BLaER1 (cell line): ENCODE results near the gene ODAD4.

Experiments
- H3K27ac ChIP-seq: shearing (Covaris generic); formaldehyde crosslinking; 2 replicates; pipeline ENCODE4 v1.8.1; 2022
- H3K27me3 ChIP-seq: shearing (Covaris generic); formaldehyde crosslinking; 2 replicates; pipeline ENCODE4 v1.8.1; 2022
- H3K36me3 ChIP-seq: shearing (Covaris generic); formaldehyde crosslinking; 2 replicates; pipeline ENCODE4 v1.8.1; 2022
- H3K4me1 ChIP-seq: shearing (Covaris generic); formaldehyde crosslinking; 2 replicates; pipeline ENCODE4 v1.8.1; 2022
- H3K4me2 ChIP-seq: shearing (Covaris generic); formaldehyde crosslinking; 2 replicates; pipeline ENCODE4 v1.8.1; 2022
- H3K4me3 ChIP-seq: shearing (Covaris generic); formaldehyde crosslinking; 2 replicates; pipeline ENCODE4 v1.8.1; 2022
- H3K9ac ChIP-seq: shearing (Covaris generic); formaldehyde crosslinking; 2 replicates; pipeline ENCODE4 v1.8.1; 2022
- H3K9me3 ChIP-seq: shearing (Covaris generic); formaldehyde crosslinking; 2 replicates; pipeline ENCODE4 v1.8.1; 2022
- H4K20me1 ChIP-seq: shearing (Covaris generic); formaldehyde crosslinking; 2 replicates; pipeline ENCODE4 v1.8.1; 2022
- Cebpa-rat ChIP-seq: shearing (Covaris generic); IDR thresholded peaks from 2 replicates; pipeline ENCODE4 v1.8.1; 2022

Gene ODAD4

DNA sequence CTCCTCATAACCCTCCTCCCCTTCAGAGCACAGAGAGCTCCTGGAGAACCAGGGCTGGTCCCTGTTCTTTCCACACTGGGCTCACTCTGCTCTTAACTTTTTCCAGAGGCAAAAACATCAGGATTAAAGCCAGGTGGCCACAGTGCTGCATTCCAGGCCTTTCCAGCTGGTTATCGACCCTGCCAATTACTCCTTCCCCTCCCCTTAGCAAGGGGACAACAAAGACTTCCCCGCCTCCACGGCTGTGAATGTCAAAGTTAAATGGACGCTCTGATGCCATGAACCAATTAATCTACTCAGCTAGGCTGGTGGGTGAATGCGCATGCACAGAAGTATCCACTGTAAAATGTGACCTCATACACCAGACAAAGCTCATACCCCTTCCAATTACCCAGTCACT, 34.8 kb upstream of the ODAD4 start:
- Histone ChIP-seq H4K20me1 (peaks cover 46% of the 10 kb centered on the region), H3K9me3 (no peaks in the 10 kb centered on the region), H3K4me3 (no peak overlapping the region), H3K36me3 (peaks cover 100% of the 10 kb centered on the region), H3K27ac (no peak overlapping the region), H3K4me2 (no peak overlapping the region), H3K27me3 (no peaks in the 10 kb centered on the region), H3K9ac (no peak overlapping the region), H3K4me1 (no peaks in the 10 kb centered on the region)
- TF ChIP-seq Cebpa-rat, result no peak

DNA sequence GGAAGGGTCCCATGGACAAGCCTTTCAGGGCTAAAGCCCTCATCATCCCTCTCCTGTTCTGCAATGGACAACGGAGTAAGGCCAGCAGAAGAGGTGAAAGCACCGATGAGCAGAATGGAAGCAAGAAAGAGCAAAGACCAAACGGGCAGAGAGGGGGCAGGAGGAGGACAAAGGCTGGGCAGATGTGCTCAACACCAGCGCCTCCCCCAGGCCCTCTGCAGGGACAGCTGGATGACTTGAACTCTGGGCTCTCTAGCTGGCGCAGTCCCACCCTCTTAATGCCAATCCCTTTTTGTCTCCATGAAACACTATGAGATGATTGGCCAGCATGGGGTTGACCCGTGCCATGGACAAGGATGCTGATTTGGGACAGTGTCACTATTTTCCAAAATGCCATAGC, 33.7 kb upstream of the ODAD4 start:
- H3K9me3 ChIP-seq, result no peaks in the 10 kb centered on the region
- no peak overlapping the region for H3K4me3 ChIP-seq
- peaks cover 100% of the 10 kb centered on the region for H3K36me3 ChIP-seq
- no peaks in the 10 kb centered on the region for H3K27me3 ChIP-seq
- no peak overlapping the region for H3K4me2 ChIP-seq
- TF ChIP-seq Cebpa-rat, result no peak
- H4K20me1 ChIP-seq, result peaks cover 46% of the 10 kb centered on the region
- no peaks in the 10 kb centered on the region for H3K4me1 ChIP-seq
- no peak overlapping the region for H3K27ac ChIP-seq
- H3K9ac ChIP-seq, result no peak overlapping the region

DNA sequence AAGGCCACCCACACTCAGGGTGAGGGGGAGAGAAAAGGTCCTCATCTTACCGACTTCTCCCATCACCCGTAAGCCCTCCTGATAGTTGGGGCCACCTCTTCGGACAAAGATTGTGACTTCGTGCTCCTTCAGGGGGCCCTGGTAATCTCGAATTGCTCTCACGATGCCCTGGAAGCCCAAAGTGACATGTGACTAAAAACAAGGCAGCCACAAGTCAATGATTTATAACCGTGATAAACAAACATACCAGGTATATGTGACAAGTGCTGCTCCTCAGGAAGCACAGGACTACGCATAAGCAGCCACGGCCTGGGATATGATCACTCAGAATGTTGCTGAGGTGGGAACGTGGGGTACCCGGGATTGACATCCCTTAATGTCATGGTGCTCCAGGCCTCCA, 28.8 kb upstream of the ODAD4 start:
- Histone ChIP-seq H3K9me3 (no peaks in the 10 kb centered on the region), H3K4me2 (no peak overlapping the region), H3K4me3 (no peak overlapping the region), H3K27ac (no peak overlapping the region), H3K36me3 (peaks cover 98% of the 10 kb centered on the region), H4K20me1 (peaks cover 36% of the 10 kb centered on the region), H3K9ac (no peak overlapping the region), H3K27me3 (no peaks in the 10 kb centered on the region), H3K4me1 (no peaks in the 10 kb centered on the region)
- no peak for TF ChIP-seq Cebpa-rat

DNA sequence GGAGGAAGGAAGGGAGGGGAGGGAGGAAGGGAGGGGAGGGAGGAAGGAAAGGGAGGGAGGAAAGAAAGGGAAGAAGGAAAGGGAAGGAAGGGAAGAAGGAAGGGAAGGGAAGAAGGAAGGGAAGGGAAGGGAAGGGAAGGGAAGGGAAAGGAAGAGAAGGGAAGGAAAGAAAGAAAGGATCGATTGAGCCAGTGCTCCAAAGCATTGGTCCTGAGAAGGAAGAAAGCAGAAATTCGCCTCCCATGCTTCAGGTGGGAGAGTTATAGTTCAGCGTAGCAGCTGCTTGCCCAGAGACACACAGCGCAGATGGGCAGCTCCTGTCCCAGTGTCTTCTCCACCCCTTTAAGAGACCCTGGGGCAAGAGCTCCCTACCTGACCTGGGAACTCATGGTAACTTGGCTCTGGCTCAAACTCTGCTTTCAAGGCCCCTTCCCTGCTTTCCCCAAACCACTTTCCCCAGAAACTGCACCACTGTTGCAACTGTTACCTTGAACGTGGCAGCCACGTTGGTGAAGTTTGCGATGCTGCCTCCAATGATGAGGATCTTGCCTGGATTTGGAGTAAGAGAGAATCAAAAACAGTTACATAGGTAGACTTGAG, 26.1 kb upstream of the ODAD4 start:
- H3K36me3 ChIP-seq, result peaks cover 98% of the 10 kb centered on the region
- H4K20me1 ChIP-seq, result peaks cover 54% of the 10 kb centered on the region
- H3K27ac ChIP-seq, result no peak overlapping the region

DNA sequence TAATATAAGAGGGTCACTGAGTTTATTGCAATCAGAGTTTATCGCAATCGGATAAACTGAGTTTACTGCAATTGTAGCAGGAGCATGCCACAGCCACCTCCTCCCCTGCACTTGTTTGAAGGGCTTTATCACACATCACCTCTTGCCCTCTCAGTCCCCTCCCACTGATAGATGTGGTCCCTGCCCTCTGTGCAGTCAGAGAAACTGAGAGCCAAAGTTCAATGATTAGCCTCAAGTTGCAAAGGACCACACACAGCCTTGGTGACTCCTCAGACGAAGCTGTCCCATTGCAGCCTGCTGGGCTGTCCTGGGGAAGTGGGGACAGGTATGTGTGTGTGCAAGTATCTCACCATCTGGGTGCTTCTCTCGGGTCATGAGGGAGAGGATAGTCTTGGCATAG, 25.2 kb upstream of the ODAD4 start:
- H3K36me3 ChIP-seq, result peaks cover 98% of the 10 kb centered on the region
- H3K27ac ChIP-seq, result no peak overlapping the region
- no peak overlapping the region for H3K4me2 ChIP-seq
- no peaks in the 10 kb centered on the region for H3K9me3 ChIP-seq
- H3K27me3 ChIP-seq, result no peaks in the 10 kb centered on the region
- no peak overlapping the region for H3K9ac ChIP-seq
- H3K4me3 ChIP-seq, result no peak overlapping the region
- no peak for TF ChIP-seq Cebpa-rat
- H3K4me1 ChIP-seq, result no peaks in the 10 kb centered on the region
- H4K20me1 ChIP-seq, result peaks cover 62% of the 10 kb centered on the region

More for the DNA sequence above, 26.1 kb upstream of the ODAD4 start:
- Histone ChIP-seq H3K9me3 (no peaks in the 10 kb centered on the region), H3K4me1 (no peaks in the 10 kb centered on the region), H3K9ac (no peak overlapping the region), H3K4me3 (no peak overlapping the region), H3K27me3 (no peaks in the 10 kb centered on the region), H3K4me2 (no peak overlapping the region)
- TF ChIP-seq Cebpa-rat, result no peak

DNA sequence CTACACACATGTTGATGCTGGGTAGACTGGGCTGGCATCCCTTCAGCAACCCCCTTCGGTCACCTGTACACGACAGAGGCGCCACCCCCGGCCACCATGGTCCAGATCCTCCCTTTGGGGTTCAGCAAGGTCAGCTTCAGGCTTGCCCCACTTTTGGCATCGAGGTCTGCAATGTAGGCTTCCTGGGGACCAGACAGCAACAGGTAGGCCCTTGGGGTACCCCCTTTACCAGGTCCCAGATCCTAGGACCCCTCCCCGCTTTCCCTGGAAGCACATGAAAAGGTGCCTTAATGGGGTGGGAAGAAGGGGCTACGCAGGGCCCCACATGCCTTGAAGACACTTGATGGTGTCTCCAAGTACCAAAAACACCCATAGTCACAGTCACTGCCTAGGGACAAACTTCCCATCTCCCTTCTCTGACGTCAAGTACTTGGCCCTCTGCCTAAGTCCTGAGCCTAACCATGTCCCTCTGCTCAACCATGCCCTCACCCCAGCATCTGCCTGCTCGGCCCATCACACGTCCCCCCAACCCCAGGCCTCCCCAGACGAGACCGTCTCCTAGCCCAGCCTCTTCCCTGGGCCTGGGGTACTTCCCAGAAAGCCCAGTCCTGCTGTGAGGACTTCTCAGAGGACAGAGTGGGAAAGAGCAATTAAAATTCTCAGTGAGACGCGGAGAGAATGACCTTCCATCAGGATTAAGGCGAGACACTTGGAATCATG, 23.8 kb upstream of the ODAD4 start:
- H3K4me2 ChIP-seq, result no peak overlapping the region
- H3K27me3 ChIP-seq, result no peaks in the 10 kb centered on the region
- no peak overlapping the region for H3K9ac ChIP-seq
- H3K4me3 ChIP-seq, result no peak overlapping the region
- TF ChIP-seq Cebpa-rat, result no peak
- H3K9me3 ChIP-seq, result no peaks in the 10 kb centered on the region
- no peak overlapping the region for H3K27ac ChIP-seq
- H3K4me1 ChIP-seq, result no peaks in the 10 kb centered on the region
- H3K36me3 ChIP-seq, result peaks cover 98% of the 10 kb centered on the region
- peaks cover 76% of the 10 kb centered on the region for H4K20me1 ChIP-seq

DNA sequence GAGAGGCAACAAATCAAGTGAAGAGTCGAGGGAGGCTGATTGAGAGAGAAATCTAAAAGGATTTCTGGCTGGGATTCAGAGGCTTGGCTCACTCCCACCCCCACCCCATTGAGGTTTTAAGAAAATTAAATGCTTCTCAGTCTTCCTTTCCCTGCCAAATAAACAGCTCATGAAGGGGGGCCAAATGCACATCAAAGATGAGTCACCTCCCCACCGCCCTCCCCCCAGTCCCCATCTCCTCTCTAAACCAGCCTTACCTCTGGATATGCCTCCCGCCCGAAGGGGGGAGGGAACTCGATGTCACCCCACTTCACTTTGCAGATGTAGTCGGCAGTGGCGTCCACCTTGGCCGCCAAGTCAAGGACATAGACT, 23.2 kb upstream of the ODAD4 start:
- H3K9ac ChIP-seq, result no peak overlapping the region
- H3K4me1 ChIP-seq, result no peaks in the 10 kb centered on the region

DNA sequence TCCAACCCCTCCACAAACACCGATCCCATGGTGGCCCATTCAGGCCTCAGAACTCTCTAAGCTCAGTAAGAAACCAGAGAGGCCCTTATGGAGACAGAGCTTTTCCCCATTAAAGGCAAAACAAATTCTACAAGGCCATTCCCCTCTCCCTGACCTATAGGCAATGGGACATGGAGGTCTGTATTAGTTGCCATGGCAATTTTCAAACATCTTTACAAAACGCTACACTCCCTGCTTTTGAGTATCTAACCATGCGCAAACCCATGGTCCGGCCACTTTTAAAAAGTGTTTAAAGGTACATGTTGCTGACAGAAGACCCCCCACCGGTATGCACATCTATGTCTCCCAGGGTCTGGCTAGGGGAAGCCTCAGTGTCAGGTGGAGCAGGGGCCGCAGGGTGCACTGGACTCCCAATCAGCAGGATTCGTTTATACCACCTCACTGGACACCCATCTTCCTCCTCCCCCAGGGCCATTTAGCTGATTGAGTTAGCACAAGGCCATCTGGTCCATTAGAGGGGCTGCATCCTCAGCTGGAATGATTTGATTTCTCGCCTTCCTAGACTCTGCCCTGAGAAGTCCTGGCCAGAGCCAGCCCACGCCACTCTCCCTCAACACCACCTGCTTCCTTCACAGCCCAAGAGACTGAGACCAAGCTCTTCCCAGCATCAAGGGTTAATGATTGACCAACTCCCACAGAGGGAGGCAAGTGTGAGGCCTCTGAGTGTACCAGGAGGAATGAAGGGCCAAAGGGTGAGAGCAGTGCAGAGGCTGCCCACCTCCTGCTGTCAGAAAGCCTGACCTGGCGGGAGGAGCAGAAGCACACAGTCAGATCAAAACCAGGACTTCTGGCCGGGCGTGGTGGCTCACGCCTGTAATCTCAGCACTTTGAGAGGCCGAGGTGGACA, 22.5 kb upstream of the ODAD4 start:
- no peaks in the 10 kb centered on the region for H3K9me3 ChIP-seq
- peaks cover 98% of the 10 kb centered on the region for H3K36me3 ChIP-seq
- no peak overlapping the region for H3K4me2 ChIP-seq
- no peak for TF ChIP-seq Cebpa-rat
- no peak overlapping the region for H3K9ac ChIP-seq
- H3K27ac ChIP-seq, result no peak overlapping the region
- H4K20me1 ChIP-seq, result peaks cover 85% of the 10 kb centered on the region
- H3K27me3 ChIP-seq, result no peaks in the 10 kb centered on the region
- no peaks in the 10 kb centered on the region for H3K4me1 ChIP-seq
- H3K4me3 ChIP-seq, result no peak overlapping the region

More for the DNA sequence above, 23.2 kb upstream of the ODAD4 start:
- Histone ChIP-seq H3K4me2 (no peak overlapping the region), H3K9me3 (no peaks in the 10 kb centered on the region), H3K27ac (no peak overlapping the region), H3K27me3 (no peaks in the 10 kb centered on the region), H4K20me1 (peaks cover 80% of the 10 kb centered on the region), H3K4me3 (no peak overlapping the region), H3K36me3 (peaks cover 98% of the 10 kb centered on the region)
- TF ChIP-seq Cebpa-rat, result no peak

DNA sequence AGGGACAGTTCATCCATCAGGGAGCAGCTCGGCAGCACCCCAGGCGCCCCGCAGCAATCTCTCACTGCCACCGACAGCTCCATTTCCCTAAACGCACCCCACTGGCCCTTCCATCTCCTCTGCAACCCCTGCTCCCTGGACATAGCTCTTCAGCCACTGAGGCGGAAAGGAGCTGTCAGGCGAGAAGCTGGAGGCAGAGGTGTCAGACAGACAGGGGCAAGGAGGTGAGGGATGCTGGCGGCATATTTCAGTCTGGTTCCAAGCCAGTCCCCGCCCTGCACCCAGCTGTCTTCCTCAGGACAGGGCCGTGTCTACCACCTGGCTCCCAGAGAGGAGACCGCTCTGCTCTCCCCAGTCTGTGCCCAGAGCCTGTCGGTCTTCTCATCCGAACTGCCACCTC, 21.3 kb upstream of the ODAD4 start:
- H3K4me3 ChIP-seq, result no peak overlapping the region
- H3K9me3 ChIP-seq, result no peaks in the 10 kb centered on the region
- H4K20me1 ChIP-seq, result peaks cover 97% of the 10 kb centered on the region
- peaks cover 4% of the 10 kb centered on the region for H3K4me1 ChIP-seq
- H3K4me2 ChIP-seq, result no peak overlapping the region
- H3K27me3 ChIP-seq, result no peaks in the 10 kb centered on the region
- no peak for TF ChIP-seq Cebpa-rat
- peaks cover 100% of the 10 kb centered on the region for H3K36me3 ChIP-seq
- H3K9ac ChIP-seq, result no peak overlapping the region
- H3K27ac ChIP-seq, result no peak overlapping the region
